ENCODE data around the gene CTBP2.

- TF ChIP-seq, protein P1, sequence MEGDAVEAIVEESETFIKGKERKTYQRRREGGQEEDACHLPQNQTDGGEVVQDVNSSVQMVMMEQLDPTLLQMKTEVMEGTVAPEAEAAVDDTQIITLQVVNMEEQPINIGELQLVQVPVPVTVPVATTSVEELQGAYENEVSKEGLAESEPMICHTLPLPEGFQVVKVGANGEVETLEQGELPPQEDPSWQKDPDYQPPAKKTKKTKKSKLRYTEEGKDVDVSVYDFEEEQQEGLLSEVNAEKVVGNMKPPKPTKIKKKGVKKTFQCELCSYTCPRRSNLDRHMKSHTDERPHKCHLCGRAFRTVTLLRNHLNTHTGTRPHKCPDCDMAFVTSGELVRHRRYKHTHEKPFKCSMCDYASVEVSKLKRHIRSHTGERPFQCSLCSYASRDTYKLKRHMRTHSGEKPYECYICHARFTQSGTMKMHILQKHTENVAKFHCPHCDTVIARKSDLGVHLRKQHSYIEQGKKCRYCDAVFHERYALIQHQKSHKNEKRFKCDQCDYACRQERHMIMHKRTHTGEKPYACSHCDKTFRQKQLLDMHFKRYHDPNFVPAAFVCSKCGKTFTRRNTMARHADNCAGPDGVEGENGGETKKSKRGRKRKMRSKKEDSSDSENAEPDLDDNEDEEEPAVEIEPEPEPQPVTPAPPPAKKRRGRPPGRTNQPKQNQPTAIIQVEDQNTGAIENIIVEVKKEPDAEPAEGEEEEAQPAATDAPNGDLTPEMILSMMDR (IDR thresholded peaks at IDR 0.05) = no peak
- no peak for TF ChIP-seq EP300 (IDR thresholded peaks at IDR 0.05)
- TF ChIP-seq POLR2A (IDR thresholded peaks at IDR 0.05) = no peak
These were observed 157.8 kb downstream of the CTBP2 start for GRCh38 chr10:125002423-125003145.

All from stomach (tissue), 4 donors.